Lower leg skin (tissue), 3 donors: ENCODE results near the gene PCDHGA11.

ENCODE experiments used
- POLR2A ChIP-seq, 2 donors: fragments of 450-650 bp; IDR thresholded peaks; one replicate each; pipeline ENCODE4 v1.6.1; 2016 to 2017; ENCODE audit warnings: antibody characterized with exemption in 2 of 2, mild to moderate bottlenecking in 1 of 2, moderate library complexity in 1 of 2
- TF ChIP-seq, protein P1 (sequence below), 3 donors: fragments of 450-650 bp; IDR thresholded peaks; one replicate each; pipeline ENCODE4 v1.5.1; 2016; ENCODE audit warnings: antibody characterized with exemption in 3 of 3, mild to moderate bottlenecking in 3 of 3, moderate library complexity in 2 of 3

DNA sequence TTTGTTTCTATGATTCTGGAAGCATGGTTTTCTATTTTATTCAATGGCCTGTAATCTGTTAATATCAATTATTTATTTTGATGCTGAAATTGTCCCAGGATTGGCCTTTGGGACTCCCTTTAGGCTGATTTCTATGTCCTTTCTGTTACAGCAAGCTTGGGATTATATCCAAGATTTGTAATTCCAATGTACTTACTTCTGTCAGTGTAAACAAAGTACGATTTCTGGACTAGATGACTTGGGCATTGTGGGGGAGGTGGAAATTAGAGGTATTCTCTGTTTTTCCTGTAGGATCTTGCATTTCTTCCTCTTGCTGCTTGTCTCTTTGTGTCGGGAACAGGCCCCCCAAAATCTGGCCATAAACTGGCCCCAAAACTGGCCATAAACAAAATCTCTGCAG is 13.2 kb downstream of the PCDHGA11 start:
- TF ChIP-seq, protein P1, sequence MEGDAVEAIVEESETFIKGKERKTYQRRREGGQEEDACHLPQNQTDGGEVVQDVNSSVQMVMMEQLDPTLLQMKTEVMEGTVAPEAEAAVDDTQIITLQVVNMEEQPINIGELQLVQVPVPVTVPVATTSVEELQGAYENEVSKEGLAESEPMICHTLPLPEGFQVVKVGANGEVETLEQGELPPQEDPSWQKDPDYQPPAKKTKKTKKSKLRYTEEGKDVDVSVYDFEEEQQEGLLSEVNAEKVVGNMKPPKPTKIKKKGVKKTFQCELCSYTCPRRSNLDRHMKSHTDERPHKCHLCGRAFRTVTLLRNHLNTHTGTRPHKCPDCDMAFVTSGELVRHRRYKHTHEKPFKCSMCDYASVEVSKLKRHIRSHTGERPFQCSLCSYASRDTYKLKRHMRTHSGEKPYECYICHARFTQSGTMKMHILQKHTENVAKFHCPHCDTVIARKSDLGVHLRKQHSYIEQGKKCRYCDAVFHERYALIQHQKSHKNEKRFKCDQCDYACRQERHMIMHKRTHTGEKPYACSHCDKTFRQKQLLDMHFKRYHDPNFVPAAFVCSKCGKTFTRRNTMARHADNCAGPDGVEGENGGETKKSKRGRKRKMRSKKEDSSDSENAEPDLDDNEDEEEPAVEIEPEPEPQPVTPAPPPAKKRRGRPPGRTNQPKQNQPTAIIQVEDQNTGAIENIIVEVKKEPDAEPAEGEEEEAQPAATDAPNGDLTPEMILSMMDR (IDR thresholded peaks at IDR 0.05) = no peak
- no peak for TF ChIP-seq POLR2A (IDR thresholded peaks at IDR 0.05)
